GM12878 (cell line): ENCODE data around the gene TUBA4B. TPM values are rescaled to one million over a fixed set of nuclear protein-coding genes. Genes with fewer than 3 reads are reported as not detected.

Source experiments
- CEBPB ChIP-seq, 2 experiments: fragments of 150-350 bp in 1 of 2; IDR thresholded peaks; 2 replicates each; pipeline ENCODE4 v1.6.1; 2012 to 2014; ENCODE audit warnings: low read depth in 2 of 2, low read length in 2 of 2, borderline replicate concordance in 1 of 2, inconsistent platforms in 1 of 2
- ESRRA ChIP-seq: IDR thresholded peaks from 2 replicates; pipeline ENCODE4 v1.6.1; 2012; ENCODE audit warnings: mild to moderate bottlenecking, low read length, improper control_type of control experiment
- KLF5 ChIP-seq: fragments of 450-650 bp; IDR thresholded peaks from 2 replicates; pipeline ENCODE4 v1.6.1; 2014; ENCODE audit warnings: mild to moderate bottlenecking; ENCODE audit not compliant: partially characterized antibody
- MTA2 ChIP-seq: fragments of 450-650 bp; IDR thresholded peaks from 2 replicates; pipeline ENCODE4 v1.6.1; 2016; ENCODE audit warnings: low read depth, mild to moderate bottlenecking, moderate library complexity
- NBN ChIP-seq: fragments of 450-650 bp; IDR thresholded peaks from 2 replicates; pipeline ENCODE4 v1.6.1; 2016
- POLR2A ChIP-seq: IDR thresholded peaks from 2 replicates; pipeline ENCODE4 v1.6.1; 2011; ENCODE audit warnings: low read depth, mild to moderate bottlenecking, low read length
- RAD21 ChIP-seq: IDR thresholded peaks from 2 replicates; pipeline ENCODE4 v1.6.1; 2011; ENCODE audit warnings: mild to moderate bottlenecking, low read depth, low read length, moderate library complexity; ENCODE audit not compliant: insufficient read depth
- RUNX3 ChIP-seq: IDR thresholded peaks from 2 replicates; pipeline ENCODE4 v1.6.1; 2012; ENCODE audit warnings: low read length, inconsistent platforms
- TCF3 ChIP-seq: IDR thresholded peaks from 2 replicates; pipeline ENCODE4 v1.6.1; 2012; ENCODE audit warnings: low read depth, mild to moderate bottlenecking, low read length, borderline replicate concordance; ENCODE audit not compliant: insufficient read depth
- ZBTB4 ChIP-seq: fragments of 450-650 bp; formaldehyde crosslinking; IDR thresholded peaks from 2 replicates; pipeline ENCODE4 v1.4.0; 2022; ENCODE audit warnings: mild to moderate bottlenecking, moderate library complexity
- polyA plus RNA-seq, 11 experiments: library from polyadenylated mRNA; depleted of rRNA in 4 of 11; unstranded in 6 of 11; stranded (reverse) in 5 of 11; fragments of >200 nt; fragmentation: Nextera tagmentation in 4 of 11; fragmentation: Illumina TruSeq in 1 of 11; extraction: Ambion mirVana in 4 of 11; extraction: Trizol in 1 of 11; gene quantifications; 1 replicate in 1 of 11; 2 replicates in 10 of 11; pipeline versions ENCODE4 v1.2.1 to v1.2.3, GENCODE V29; 2011 to 2016; ENCODE audit warnings: inconsistent platforms in 2 of 11, missing spikeins in 2 of 11, low read depth in 1 of 11
- total RNA-seq, 4 experiments: library from RNA; depleted of rRNA in 3 of 4; stranded (reverse); fragments of >200 nt in 3 of 4; fragmentation: Illumina TruSeq in 1 of 4; extraction: Trizol in 1 of 4; gene quantifications; 2 replicates each; pipeline versions ENCODE4 v1.2.1 to v1.2.3, GENCODE V29; 2013 to 2021

Gene TUBA4B
- total and polyA plus RNA-seq, 10 of the 15 experiments (the other 5 are each of a cell fraction or from before 2014, with no cell fraction given) = 0.07 TPM; not detected in 9

- no peak for TF ChIP-seq ZBTB4
- peak; percentile 97 for TF ChIP-seq POLR2A
- TF ChIP-seq CEBPB (IDR thresholded peaks at IDR 0.05; ENCODE audit: borderline replicate concordance in 1 of 2, low read depth in 2 of 2, low read length in 2 of 2) = no peak
- peak; percentile 55; the same call in 1 of the 2 replicates for TF ChIP-seq ESRRA
- TF ChIP-seq RAD21 = no peak
- no peak for TF ChIP-seq MTA2
- TF ChIP-seq TCF3 = peak; percentile 87
- 0 out of 2 replicates have a peak, but pooled peaks have one; percentile 34 for TF ChIP-seq NBN
- no peak for TF ChIP-seq RUNX3
- TF ChIP-seq KLF5 = peak; percentile 31
Measured at GRCh38 chr2:219253753-219254589, 928 bp downstream of the TUBA4B start, which contains the start of gene TUBA4A (continued).
